Measurements from ENCODE around the gene IZUMO1. TPM values are rescaled to one million over a fixed set of nuclear protein-coding genes. Genes with fewer than 3 reads are reported as not detected.
"Not testable (repeated sequence)": the region's sequence is repeated elsewhere in the genome, so short reads cannot be mapped to it uniquely, and the experiment has no call there.

IZUMO1 gene
- total and polyA plus RNA-seq, 12 donors, result 0.12 to 1.3 (median 0.68) TPM; not detected in 1

- peak within 1 kb of the TSS in 3 of 10 donors; percentile 22 to 29 (median 25) for H3K27ac ChIP-seq
- intact Hi-C loops (cut with DNase I), result no loop called here
- H3K36me3 ChIP-seq, result no peaks in the 10 kb centered on the region
- WGBS, 2 donors, result 31 to 42% methylated on average over 16 of the region's 16 CpGs
- H3K4me1 ChIP-seq, result peaks cover 0 to 18% (median 8%) of the 10 kb centered on the region in 9 donors
- H3K27me3 ChIP-seq, result peaks cover 0 to 39% (median 15%) of the 10 kb centered on the region in 7 donors
- DNase-seq, result no peak
- H3K4me3 ChIP-seq, result peak within 1 kb of the TSS in 7 of 10 donors; percentile 6 to 41 (median 35)
- TF ChIP-seq CTCF (IDR thresholded peaks at IDR 0.05), result no peak
- H3K9me3 ChIP-seq, result no peaks in the 10 kb centered on the region
- ATAC-seq, result peak in 4 of 8 donors; percentile 8 to 39 (median 10)
These were observed 50.9 kb downstream of the IZUMO1 start, which contains the start of gene FUT2 for GRCh38 chr19:48695743-48696352. Gene FUT2, plus strand, starts transcription at chr19:48695971. Its CDS starts 6,986 bp downstream, at chr19:48702957.

GRCh38 chr19:48693629-48694028 lies 53.1 kb downstream of the IZUMO1 start:
- ATAC-seq; H3K27ac ChIP-seq; DNase-seq; H3K4me3 ChIP-seq; intact Hi-C loops (cut with DNase I); H3K9me3 ChIP-seq; H3K36me3 ChIP-seq: not testable (repeated sequence)
- Histone ChIP-seq H3K27me3 (peaks cover 0 to 39% (median 15%) of the 10 kb centered on the region in 7 donors), H3K4me1 (peaks cover 0 to 18% (median 8%) of the 10 kb centered on the region in 9 donors)
- 87 to 91% methylated on average over 9 of the region's 9 CpGs for WGBS, 2 donors

Other genes starting within 250 kb of the IZUMO1 start
- gene LMTK3, start 235.1 kb downstream of the IZUMO1 start, total RNA-seq, result 1 to 10 TPM in 4 of 10 donors, under 1 TPM in 6; 0.40 to 1.3 (median 0.88) TPM
- 1 to 10 TPM in 1 of 2 donors, under 1 TPM in 1; 0.12 to 1.5 TPM for gene LMTK3, start 235.1 kb downstream of the IZUMO1 start, polyA plus RNA-seq
- under 1 TPM in 3 of 10 donors, not detected in 7; 0.42 to 0.70 (median 0.42) TPM for gene SULT2B1, start 194.7 kb downstream of the IZUMO1 start, total RNA-seq
- gene SULT2B1, start 194.7 kb downstream of the IZUMO1 start, polyA plus RNA-seq, result under 1 TPM; 0.13 to 0.44 TPM
- not detected for gene SPACA4, start 140.2 kb downstream of the IZUMO1 start, total RNA-seq
- gene SPACA4, start 140.2 kb downstream of the IZUMO1 start, polyA plus RNA-seq, result not detected
- gene FAM83E, start 131.8 kb downstream of the IZUMO1 start, total RNA-seq, result not detected
- gene FAM83E, start 131.8 kb downstream of the IZUMO1 start, polyA plus RNA-seq, result under 1 TPM in 1 of 2 donors, not detected in 1; 0.01 TPM
- gene RPL18, start 127.7 kb downstream of the IZUMO1 start, total RNA-seq, result 100 to 1,000 TPM; 493 to 753 (median 543) TPM
- 1,000 to 10,000 TPM; 1,418 to 2,257 TPM for gene RPL18, start 127.7 kb downstream of the IZUMO1 start, polyA plus RNA-seq
- gene SPHK2, start 127.4 kb downstream of the IZUMO1 start, total RNA-seq, result 10 to 100 TPM in 2 of 10 donors, 1 to 10 TPM in 8; 5.7 to 13.0 (median 7.7) TPM
- gene SPHK2, start 127.4 kb downstream of the IZUMO1 start, polyA plus RNA-seq, result 10 to 100 TPM in 1 of 2 donors, 1 to 10 TPM in 1; 8.7 to 15.9 TPM
- 10 to 100 TPM in 8 of 10 donors, 1 to 10 TPM in 2; 2.4 to 30.0 (median 12.8) TPM for gene DBP, start 109.5 kb downstream of the IZUMO1 start, total RNA-seq
- gene DBP, start 109.5 kb downstream of the IZUMO1 start, polyA plus RNA-seq, result 10 to 100 TPM in 1 of 2 donors, 1 to 10 TPM in 1; 5.8 to 11.6 TPM
- 1 to 10 TPM; 1.8 to 9.6 (median 3.8) TPM for gene CA11, start 100.7 kb downstream of the IZUMO1 start, total RNA-seq
- gene CA11, start 100.7 kb downstream of the IZUMO1 start, polyA plus RNA-seq, result 10 to 100 TPM in 1 of 2 donors, 1 to 10 TPM in 1; 3.2 to 24.5 TPM
- under 1 TPM in 6 of 10 donors, not detected in 4; 0.17 to 0.68 (median 0.28) TPM for gene NTN5, start 73.9 kb downstream of the IZUMO1 start, total RNA-seq
- gene NTN5, start 73.9 kb downstream of the IZUMO1 start, polyA plus RNA-seq, result under 1 TPM; 0.17 to 0.37 TPM
- not detected for gene FUT2, start 50.9 kb downstream of the IZUMO1 start, total RNA-seq
- gene FUT2, start 50.9 kb downstream of the IZUMO1 start, polyA plus RNA-seq, result under 1 TPM in 1 of 2 donors, not detected in 1; 0.07 TPM
- gene MAMSTR, start 27.2 kb downstream of the IZUMO1 start, total RNA-seq, result 1 to 10 TPM; 1.9 to 7.5 (median 3.4) TPM
- gene MAMSTR, start 27.2 kb downstream of the IZUMO1 start, polyA plus RNA-seq, result 1 to 10 TPM; 2.4 to 6.4 TPM
- 10 to 100 TPM; 13.6 to 23.5 (median 15.4) TPM for gene RASIP1, start 6.3 kb downstream of the IZUMO1 start, total RNA-seq
- gene RASIP1, start 6.3 kb downstream of the IZUMO1 start, polyA plus RNA-seq, result 10 to 100 TPM; 19.9 to 27.3 TPM
- 1 to 10 TPM; 1.8 to 5.7 (median 2.7) TPM for gene FUT1, start 5.7 kb upstream of the IZUMO1 start, total RNA-seq
- gene FUT1, start 5.7 kb upstream of the IZUMO1 start, polyA plus RNA-seq, result 1 to 10 TPM; 2.2 to 5.4 TPM
- not detected for gene FGF21, start 8.6 kb upstream of the IZUMO1 start, total RNA-seq
- gene FGF21, start 8.6 kb upstream of the IZUMO1 start, polyA plus RNA-seq, result not detected
- 10 to 100 TPM; 49.9 to 77.8 (median 65.2) TPM for gene BCAT2, start 64.1 kb upstream of the IZUMO1 start, total RNA-seq
- 10 to 100 TPM; 43.7 to 96.7 TPM for gene BCAT2, start 64.1 kb upstream of the IZUMO1 start, polyA plus RNA-seq
- 1 to 10 TPM; 1.1 to 5.3 (median 3.1) TPM for gene HSD17B14, start 89.6 kb upstream of the IZUMO1 start, total RNA-seq
- 1 to 10 TPM; 2.4 to 2.7 TPM for gene HSD17B14, start 89.6 kb upstream of the IZUMO1 start, polyA plus RNA-seq
- gene PLEKHA4, start 121.7 kb upstream of the IZUMO1 start, total RNA-seq, result 10 to 100 TPM; 18.5 to 70.6 (median 25.1) TPM
- gene PLEKHA4, start 121.7 kb upstream of the IZUMO1 start, polyA plus RNA-seq, result 10 to 100 TPM; 29.3 to 29.5 TPM
- gene PPP1R15A, start 125.5 kb upstream of the IZUMO1 start, total RNA-seq, result 100 to 1,000 TPM in 1 of 10 donors, 10 to 100 TPM in 9; 55.4 to 123 (median 73.7) TPM
- 100 to 1,000 TPM in 1 of 2 donors, 10 to 100 TPM in 1; 59.6 to 192 TPM for gene PPP1R15A, start 125.5 kb upstream of the IZUMO1 start, polyA plus RNA-seq
- gene TULP2, start 151.8 kb upstream of the IZUMO1 start, total RNA-seq, result under 1 TPM in 5 of 10 donors, not detected in 5; 0.15 to 0.69 (median 0.49) TPM
- under 1 TPM in 1 of 2 donors, not detected in 1; 0.22 TPM for gene TULP2, start 151.8 kb upstream of the IZUMO1 start, polyA plus RNA-seq
- 100 to 1,000 TPM; 227 to 452 (median 311) TPM for gene NUCB1, start 153.4 kb upstream of the IZUMO1 start, total RNA-seq
- gene NUCB1, start 153.4 kb upstream of the IZUMO1 start, polyA plus RNA-seq, result 100 to 1,000 TPM; 170 to 294 TPM
- gene DHDH, start 186.8 kb upstream of the IZUMO1 start, total RNA-seq, result under 1 TPM in 1 of 10 donors, not detected in 9; 0.51 TPM
- gene DHDH, start 186.8 kb upstream of the IZUMO1 start, polyA plus RNA-seq, result under 1 TPM in 1 of 2 donors, not detected in 1; 0.17 TPM
- 10 to 100 TPM; 11.5 to 41.5 (median 19.5) TPM for gene BAX, start 208.0 kb upstream of the IZUMO1 start, total RNA-seq
- 10 to 100 TPM; 17.6 to 37.4 TPM for gene BAX, start 208.0 kb upstream of the IZUMO1 start, polyA plus RNA-seq
- gene FTL, start 218.4 kb upstream of the IZUMO1 start, total RNA-seq, result 1,000 to 10,000 TPM in 2 of 10 donors, 100 to 1,000 TPM in 8; 450 to 3,518 (median 637) TPM
- 1,000 to 10,000 TPM; 1,046 to 1,578 TPM for gene FTL, start 218.4 kb upstream of the IZUMO1 start, polyA plus RNA-seq
- gene GYS1, start 246.4 kb upstream of the IZUMO1 start, total RNA-seq, result 100 to 1,000 TPM; 139 to 245 (median 201) TPM
- gene GYS1, start 246.4 kb upstream of the IZUMO1 start, polyA plus RNA-seq, result 100 to 1,000 TPM; 114 to 128 TPM
- 10 to 100 TPM; 40.1 to 60.4 (median 49.3) TPM for gene RUVBL2, start 247.0 kb upstream of the IZUMO1 start, total RNA-seq
- 100 to 1,000 TPM in 1 of 2 donors, 10 to 100 TPM in 1; 60.1 to 108 TPM for gene RUVBL2, start 247.0 kb upstream of the IZUMO1 start, polyA plus RNA-seq

All from heart right ventricle (tissue), 16 donors.